GM12873 (cell line): ENCODE measurements around the gene HOXB1.

Source experiments
- TF ChIP-seq, protein P1 (sequence below): IDR thresholded peaks from 2 replicates; pipeline ENCODE4 v1.5.1; 2012; ENCODE audit warnings: low read depth, mild to moderate bottlenecking, moderate library complexity, low read length, control low read depth; ENCODE audit not compliant: insufficient read depth; ENCODE audit errors: missing control alignments

Gene HOXB1

DNA sequence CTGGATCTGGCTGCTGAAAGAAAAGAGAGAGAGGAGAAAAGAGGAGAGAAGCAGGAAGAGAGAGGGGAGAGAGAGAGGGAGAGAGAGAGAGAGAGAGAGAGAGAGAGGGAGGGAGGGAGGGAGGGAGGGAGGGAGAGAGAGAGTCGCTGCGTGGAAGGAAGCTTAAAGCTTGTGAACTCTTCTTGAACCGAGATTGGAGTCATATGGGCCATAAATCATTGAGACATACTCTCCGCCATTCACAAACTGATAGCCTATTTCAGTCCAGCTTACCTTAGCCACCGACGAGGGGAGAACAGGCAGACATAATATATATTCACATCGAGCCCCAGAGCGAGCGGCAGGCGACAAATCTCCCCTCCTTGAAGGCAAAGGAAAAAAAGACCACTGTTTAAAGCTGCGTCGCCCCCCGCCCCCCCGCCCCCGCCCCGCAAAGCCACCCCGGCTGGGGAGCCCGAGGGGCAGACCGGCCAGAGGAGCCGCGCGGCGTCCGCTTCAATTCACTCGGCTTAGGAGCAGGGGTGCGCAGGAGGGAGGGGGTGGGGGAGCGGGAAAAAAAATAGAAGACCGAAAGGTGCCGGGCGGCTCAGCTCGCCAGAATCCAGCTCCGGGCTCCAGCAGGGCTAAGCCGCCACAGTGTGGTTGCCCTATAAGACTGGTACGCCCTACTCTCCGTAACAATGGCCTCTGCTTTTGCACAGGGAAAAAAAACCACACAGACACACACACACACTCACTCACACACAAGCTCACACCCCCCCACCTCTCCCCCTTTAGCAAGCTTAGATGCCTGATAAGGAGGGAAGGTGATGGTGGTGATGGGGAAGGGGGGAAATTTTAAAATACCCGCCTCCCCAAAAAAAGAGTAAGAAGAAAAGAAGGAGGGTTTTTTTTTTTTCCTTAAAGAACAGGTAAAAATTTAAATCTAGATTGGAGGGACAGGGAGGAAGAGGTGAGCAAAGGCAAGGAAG lies 24.7 kb upstream of the HOXB1 start:
- TF ChIP-seq, protein P1, sequence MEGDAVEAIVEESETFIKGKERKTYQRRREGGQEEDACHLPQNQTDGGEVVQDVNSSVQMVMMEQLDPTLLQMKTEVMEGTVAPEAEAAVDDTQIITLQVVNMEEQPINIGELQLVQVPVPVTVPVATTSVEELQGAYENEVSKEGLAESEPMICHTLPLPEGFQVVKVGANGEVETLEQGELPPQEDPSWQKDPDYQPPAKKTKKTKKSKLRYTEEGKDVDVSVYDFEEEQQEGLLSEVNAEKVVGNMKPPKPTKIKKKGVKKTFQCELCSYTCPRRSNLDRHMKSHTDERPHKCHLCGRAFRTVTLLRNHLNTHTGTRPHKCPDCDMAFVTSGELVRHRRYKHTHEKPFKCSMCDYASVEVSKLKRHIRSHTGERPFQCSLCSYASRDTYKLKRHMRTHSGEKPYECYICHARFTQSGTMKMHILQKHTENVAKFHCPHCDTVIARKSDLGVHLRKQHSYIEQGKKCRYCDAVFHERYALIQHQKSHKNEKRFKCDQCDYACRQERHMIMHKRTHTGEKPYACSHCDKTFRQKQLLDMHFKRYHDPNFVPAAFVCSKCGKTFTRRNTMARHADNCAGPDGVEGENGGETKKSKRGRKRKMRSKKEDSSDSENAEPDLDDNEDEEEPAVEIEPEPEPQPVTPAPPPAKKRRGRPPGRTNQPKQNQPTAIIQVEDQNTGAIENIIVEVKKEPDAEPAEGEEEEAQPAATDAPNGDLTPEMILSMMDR, result no peak

GRCh38 chr17:48554412-48555257 lies 23.8 kb upstream of the HOXB1 start:
- TF ChIP-seq, protein P1, result no peak

DNA sequence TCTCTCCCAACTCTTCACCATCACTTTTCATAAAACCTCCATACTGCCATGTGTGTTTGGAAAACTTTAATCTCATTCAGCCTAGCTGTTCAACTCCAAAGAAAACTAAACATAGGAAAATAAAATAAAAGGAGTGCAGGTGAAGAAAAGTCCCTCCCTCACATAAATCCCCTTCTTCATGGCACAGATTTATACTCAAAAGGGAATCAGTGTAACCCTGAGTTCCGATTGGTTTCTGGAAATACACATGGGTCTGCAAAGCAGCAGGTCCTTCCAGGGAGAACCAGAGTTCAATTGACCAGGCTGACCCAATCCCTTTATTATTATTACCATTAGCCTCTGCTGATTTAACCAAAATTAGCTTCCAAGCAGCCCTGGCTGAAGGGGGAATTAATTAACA lies 23.0 kb upstream of the HOXB1 start:
- TF ChIP-seq, protein P1, result no peak

GRCh38 chr17:48553190-48553547 lies 22.4 kb upstream of the HOXB1 start:
- TF ChIP-seq, protein P1, result no peak

- TF ChIP-seq, protein P1, result no peak
Measured at GRCh38 chr17:48552466-48553189, 21.8 kb upstream of the HOXB1 start.

DNA sequence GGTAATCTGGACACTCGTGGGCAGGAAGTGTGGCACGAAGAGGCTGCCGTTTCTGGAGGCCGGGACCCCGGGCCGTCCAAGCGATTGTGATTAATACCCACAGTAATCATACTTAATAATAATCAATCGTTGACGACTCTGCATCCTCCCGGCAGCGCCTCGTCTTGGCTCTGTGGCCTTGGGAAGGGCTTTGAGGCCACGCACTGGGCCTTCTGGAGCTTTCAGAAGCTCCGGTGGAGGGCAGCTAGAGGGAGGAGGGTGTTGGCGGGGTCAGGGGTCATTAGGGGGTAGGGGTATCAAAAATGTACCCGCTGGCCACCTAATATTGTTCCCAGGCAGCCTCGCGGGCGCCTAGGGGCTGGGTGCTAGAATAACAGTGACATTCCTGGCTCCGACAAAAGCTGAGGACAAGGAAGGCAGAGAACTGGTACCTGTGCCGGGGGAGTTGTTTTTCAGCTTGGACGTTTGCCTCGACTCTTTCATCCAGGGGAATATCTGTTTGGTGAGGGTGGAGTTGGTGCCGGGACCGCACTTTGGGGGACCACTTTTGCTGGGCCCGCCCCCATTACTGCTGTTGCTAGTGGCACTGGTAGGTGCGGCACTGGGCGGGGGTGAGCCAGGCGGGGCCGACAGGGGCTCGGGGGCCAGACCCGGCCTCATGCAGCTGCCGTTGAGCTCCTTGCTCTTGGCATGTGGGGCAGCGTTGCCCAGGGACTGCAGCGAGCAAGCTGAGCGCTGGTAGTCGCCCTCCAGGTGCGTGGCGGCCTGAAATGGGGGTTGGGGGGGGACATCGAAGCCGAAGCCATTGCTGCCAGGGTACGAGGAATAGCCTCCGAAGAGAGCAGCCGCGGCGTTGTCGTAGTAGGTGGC lies 21.0 kb upstream of the HOXB1 start:
- TF ChIP-seq, protein P1, result no peak
